Measurements from ENCODE around the gene GMDS. TPM values are rescaled to one million over a fixed set of nuclear protein-coding genes. Genes with fewer than 3 reads are reported as not detected.
"Not testable (repeated sequence)": the region's sequence is repeated elsewhere in the genome, so short reads cannot be mapped to it uniquely, and the experiment has no call there.

GMDS gene
- total RNA-seq, 5 donors from 2014 or later (not counting 1 experiment from before 2014, with no cell fraction given): 12.9 to 21.5 (median 14.6) TPM

- DNase-seq (no peak), ATAC-seq (replicated peaks in 1 of 4) (no peak)
- Histone ChIP-seq H3K9me3 (no peaks in the 10 kb centered on the region), H3K36me3 (ENCODE audit: control insufficient read depth in 2 of 2, extremely low read depth in 1 of 2, insufficient read depth in 1 of 2, low read length in 1 of 2) (no peaks in the 10 kb centered on the region), H3K27me3 (replicated peaks in 1 of 2; ENCODE audit: control insufficient read depth in 2 of 2, extremely low read depth in 1 of 2, insufficient read depth in 2 of 2, low read length in 1 of 2) (no peaks in the 10 kb centered on the region), H3K4me3 (ENCODE audit: control insufficient read depth in 1 of 2, extremely low read depth in 1 of 2, low read length in 1 of 2) (no peak overlapping the region), H3K27ac (ENCODE audit: low read length) (no peak overlapping the region), H3K4me1 (ENCODE audit: control insufficient read depth in 1 of 2, extremely low read depth in 1 of 2, insufficient read depth in 2 of 2, low read length in 2 of 2) (no peaks in the 10 kb centered on the region)
- Mint-ChIP-seq H3K27ac (no peak overlapping the region), H3K36me3 (peaks cover 15% of the 10 kb centered on the region), H3K4me1 (no peaks in the 10 kb centered on the region), H3K9me3 (no peaks in the 10 kb centered on the region), H3K27me3 (no peaks in the 10 kb centered on the region), H3K4me3 (no peak overlapping the region)
- POLR2A ChIA-PET: no interaction called here
- CTCF ChIA-PET: no interaction called here
- WGBS (ENCODE audit: insufficient coverage): 100% methylated on average over 1 of the region's 8 CpGs
Observed at GRCh38 chr6:1759870-1760269, 485.5 kb downstream of the GMDS start.

DNA sequence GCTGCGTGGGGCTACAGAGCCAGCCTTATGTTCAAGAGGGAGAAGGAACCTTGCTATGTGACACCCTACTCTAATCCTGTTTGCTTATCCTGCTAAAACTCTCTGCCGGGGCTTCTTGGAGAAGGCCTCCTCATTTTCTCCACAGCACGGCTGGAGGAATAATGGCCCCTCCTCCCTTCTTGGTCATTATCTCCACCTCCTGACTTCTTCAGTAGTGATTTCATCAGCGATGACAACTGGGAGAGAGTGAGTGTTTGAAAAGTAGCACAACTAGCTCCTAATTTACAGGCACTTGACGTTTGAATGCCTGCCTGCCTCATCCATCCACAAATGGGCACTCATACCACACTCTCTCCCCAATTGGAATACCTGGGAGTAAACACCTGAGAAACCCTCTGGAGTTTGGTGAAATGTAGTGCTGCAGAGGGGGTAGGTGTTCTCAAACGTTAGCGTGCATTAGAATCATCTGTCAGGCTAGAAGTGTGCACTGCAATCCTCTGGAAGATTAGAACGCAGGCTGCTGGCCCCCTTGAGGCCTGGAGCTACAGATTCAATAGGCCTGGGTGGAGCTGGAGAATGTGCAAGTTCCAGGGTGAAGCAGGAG, 487.2 kb downstream of the GMDS start:
- no peak overlapping the region for H3K27ac ChIP-seq (ENCODE audit: low read length)
- WGBS (ENCODE audit: insufficient coverage): 86% methylated on average over 3 of the region's 8 CpGs
- no peaks in the 10 kb centered on the region for H3K27me3 ChIP-seq (replicated peaks in 1 of 2; ENCODE audit: control insufficient read depth in 2 of 2, extremely low read depth in 1 of 2, insufficient read depth in 2 of 2, low read length in 1 of 2)
- H3K4me3 Mint-ChIP-seq: no peak overlapping the region
- H3K27ac Mint-ChIP-seq: no peak overlapping the region
- peaks cover 23% of the 10 kb centered on the region for H3K36me3 Mint-ChIP-seq
- H3K36me3 ChIP-seq (ENCODE audit: control insufficient read depth in 2 of 2, extremely low read depth in 1 of 2, insufficient read depth in 1 of 2, low read length in 1 of 2): no peaks in the 10 kb centered on the region
- no peaks in the 10 kb centered on the region for H3K27me3 Mint-ChIP-seq
- H3K4me1 ChIP-seq (ENCODE audit: control insufficient read depth in 1 of 2, extremely low read depth in 1 of 2, insufficient read depth in 2 of 2, low read length in 2 of 2): no peaks in the 10 kb centered on the region
- CTCF ChIA-PET: no interaction called here
- H3K9me3 ChIP-seq: no peaks in the 10 kb centered on the region
- H3K9me3 Mint-ChIP-seq: peaks cover 4 to 8% (median 7%) of the 10 kb centered on the region in 3 donors
- no peak for DNase-seq
- H3K4me1 Mint-ChIP-seq: no peaks in the 10 kb centered on the region
- POLR2A ChIA-PET: no interaction called here
- ATAC-seq (replicated peaks in 1 of 4): no peak
- H3K4me3 ChIP-seq (ENCODE audit: control insufficient read depth in 1 of 2, extremely low read depth in 1 of 2, low read length in 1 of 2): no peak overlapping the region

DNA sequence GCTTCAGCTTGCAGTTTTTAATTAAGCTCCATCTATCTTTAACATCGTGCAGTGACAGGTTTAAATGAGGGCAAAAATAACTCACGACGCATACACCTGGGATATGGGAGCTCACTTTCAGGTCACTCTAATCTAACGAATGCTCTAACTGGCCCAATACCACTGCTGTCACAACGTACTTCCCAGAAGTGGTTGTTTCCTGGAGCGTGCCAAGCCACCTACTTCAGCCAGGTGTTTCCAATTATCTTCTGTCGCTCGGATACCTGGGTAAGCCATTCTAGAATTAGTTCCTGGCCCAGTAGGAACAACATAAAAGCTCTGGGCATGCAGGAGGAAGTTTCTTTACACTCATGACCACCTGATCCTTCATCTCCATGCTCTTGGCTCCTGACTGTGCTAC, 488.3 kb downstream of the GMDS start:
- DNase-seq: no peak
- WGBS (ENCODE audit: insufficient coverage): 92% methylated on average over 5 of the region's 8 CpGs
- Histone ChIP-seq H3K27me3 (replicated peaks in 1 of 2; ENCODE audit: control insufficient read depth in 2 of 2, extremely low read depth in 1 of 2, insufficient read depth in 2 of 2, low read length in 1 of 2) (no peaks in the 10 kb centered on the region), H3K4me3 (ENCODE audit: control insufficient read depth in 1 of 2, extremely low read depth in 1 of 2, low read length in 1 of 2) (no peak overlapping the region), H3K9me3 (no peaks in the 10 kb centered on the region), H3K4me1 (ENCODE audit: control insufficient read depth in 1 of 2, extremely low read depth in 1 of 2, insufficient read depth in 2 of 2, low read length in 2 of 2) (no peaks in the 10 kb centered on the region), H3K27ac (ENCODE audit: low read length) (no peak overlapping the region), H3K36me3 (ENCODE audit: control insufficient read depth in 2 of 2, extremely low read depth in 1 of 2, insufficient read depth in 1 of 2, low read length in 1 of 2) (no peaks in the 10 kb centered on the region)
- POLR2A ChIA-PET: no interaction called here
- Mint-ChIP-seq H3K4me3 (no peak overlapping the region), H3K4me1 (no peaks in the 10 kb centered on the region), H3K9me3 (peaks cover 7 to 16% (median 15%) of the 10 kb centered on the region in 3 donors), H3K27ac (no peak overlapping the region), H3K36me3 (peaks cover 28% of the 10 kb centered on the region), H3K27me3 (no peaks in the 10 kb centered on the region)
- CTCF ChIA-PET: no interaction called here
- ATAC-seq (replicated peaks in 1 of 4): no peak

DNA sequence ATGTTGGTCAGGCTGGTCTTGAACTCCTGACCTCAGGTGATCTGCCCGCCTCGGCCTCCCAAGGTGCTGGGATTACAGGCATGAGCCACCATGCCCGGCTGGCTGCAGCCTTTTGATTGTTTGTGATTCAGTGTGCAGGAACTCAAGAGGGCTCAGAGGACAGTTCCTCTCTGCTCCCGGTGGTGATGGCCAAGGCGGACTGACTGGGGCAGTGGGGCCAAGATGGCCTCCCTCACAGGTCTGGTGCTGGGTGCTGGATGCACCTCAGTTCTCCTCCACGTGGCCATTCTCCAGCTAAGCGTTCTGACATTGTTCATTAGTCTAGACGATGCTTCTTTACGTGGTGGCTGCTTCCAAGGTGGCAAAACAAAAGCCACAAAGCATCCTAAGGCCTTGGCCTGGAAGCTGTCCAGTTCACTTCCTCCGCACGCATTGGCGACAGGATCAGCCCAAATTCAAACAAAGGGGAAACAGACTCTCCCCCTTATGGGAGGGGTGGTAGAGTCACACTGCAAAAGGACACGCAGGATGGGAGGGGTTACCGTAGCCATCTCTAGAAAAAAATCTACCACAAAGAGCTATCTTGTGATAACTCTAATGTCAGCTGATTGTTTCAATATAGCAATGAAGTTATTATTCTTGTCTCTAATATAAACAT, 488.8 kb downstream of the GMDS start:
- ChIA-PET POLR2A (no interaction called here), CTCF (no interaction called here)
- WGBS (ENCODE audit: insufficient coverage): 89% methylated on average over 9 of the region's 14 CpGs

DNA sequence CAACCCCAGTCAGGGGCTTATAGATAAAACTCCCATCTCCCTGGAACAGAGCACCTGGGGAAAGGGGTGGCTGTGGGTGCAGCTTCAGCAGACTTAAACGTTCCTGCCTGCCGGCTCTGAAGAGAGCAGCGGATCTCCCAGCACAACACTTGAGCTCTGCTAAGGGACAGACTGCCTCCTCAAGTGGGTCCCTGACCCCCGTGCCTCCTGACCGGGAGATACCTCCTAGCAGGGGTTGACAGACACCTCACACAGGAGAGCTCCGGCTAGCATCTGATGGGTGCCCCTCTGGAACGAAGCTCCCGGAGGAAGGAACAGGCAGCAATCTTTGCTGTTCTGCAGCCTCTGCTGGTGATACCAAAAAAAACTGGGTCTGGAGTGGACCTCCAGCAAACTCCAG, 494.3 kb downstream of the GMDS start:
- H3K4me1 ChIP-seq (ENCODE audit: control insufficient read depth in 1 of 2, extremely low read depth in 1 of 2, insufficient read depth in 2 of 2, low read length in 2 of 2); H3K4me3 Mint-ChIP-seq; H3K27ac Mint-ChIP-seq; H3K36me3 ChIP-seq (ENCODE audit: control insufficient read depth in 2 of 2, extremely low read depth in 1 of 2, insufficient read depth in 1 of 2, low read length in 1 of 2); H3K4me1 Mint-ChIP-seq; H3K27me3 ChIP-seq (replicated peaks in 1 of 2; ENCODE audit: control insufficient read depth in 2 of 2, extremely low read depth in 1 of 2, insufficient read depth in 2 of 2, low read length in 1 of 2); CTCF ChIA-PET; H3K9me3 ChIP-seq; POLR2A ChIA-PET; ATAC-seq (replicated peaks in 1 of 4); DNase-seq; H3K27ac ChIP-seq (ENCODE audit: low read length); H3K27me3 Mint-ChIP-seq: not testable (repeated sequence)
- H3K9me3 Mint-ChIP-seq: peaks cover 7 to 22% (median 15%) of the 10 kb centered on the region in 3 donors
- H3K36me3 Mint-ChIP-seq: peaks cover 22% of the 10 kb centered on the region
- WGBS (ENCODE audit: insufficient coverage): 99% methylated on average over 7 of the region's 8 CpGs
- H3K4me3 ChIP-seq (ENCODE audit: control insufficient read depth in 1 of 2, extremely low read depth in 1 of 2, low read length in 1 of 2): peak overlapping the region in 1 of 2 donors; percentile 15

More for the DNA sequence above, 488.8 kb downstream of the GMDS start:
- H3K4me1 Mint-ChIP-seq: no peaks in the 10 kb centered on the region
- H3K4me1 ChIP-seq (ENCODE audit: control insufficient read depth in 1 of 2, extremely low read depth in 1 of 2, insufficient read depth in 2 of 2, low read length in 2 of 2): no peaks in the 10 kb centered on the region
- H3K36me3 Mint-ChIP-seq: peaks cover 33% of the 10 kb centered on the region
- no peak overlapping the region for H3K27ac Mint-ChIP-seq
- no peaks in the 10 kb centered on the region for H3K9me3 ChIP-seq
- H3K36me3 ChIP-seq (ENCODE audit: control insufficient read depth in 2 of 2, extremely low read depth in 1 of 2, insufficient read depth in 1 of 2, low read length in 1 of 2): no peaks in the 10 kb centered on the region
- H3K27ac ChIP-seq (ENCODE audit: low read length): no peak overlapping the region
- H3K4me3 Mint-ChIP-seq: no peak overlapping the region
- no peaks in the 10 kb centered on the region for H3K27me3 ChIP-seq (replicated peaks in 1 of 2; ENCODE audit: control insufficient read depth in 2 of 2, extremely low read depth in 1 of 2, insufficient read depth in 2 of 2, low read length in 1 of 2)
- ATAC-seq (replicated peaks in 1 of 4) (no peak), DNase-seq (no peak)
- no peaks in the 10 kb centered on the region for H3K27me3 Mint-ChIP-seq
- H3K9me3 Mint-ChIP-seq: peaks cover 7 to 21% (median 15%) of the 10 kb centered on the region in 3 donors
- no peak overlapping the region for H3K4me3 ChIP-seq (ENCODE audit: control insufficient read depth in 1 of 2, extremely low read depth in 1 of 2, low read length in 1 of 2)

GRCh38 chr6:1749041-1749440, 496.4 kb downstream of the GMDS start:
- no peaks in the 10 kb centered on the region for H3K27me3 Mint-ChIP-seq
- WGBS (ENCODE audit: insufficient coverage): no CpG with 5 or more reads among the region's 6 CpGs
- Histone ChIP-seq H3K36me3 (ENCODE audit: control insufficient read depth in 2 of 2, extremely low read depth in 1 of 2, insufficient read depth in 1 of 2, low read length in 1 of 2) (no peaks in the 10 kb centered on the region), H3K4me1 (ENCODE audit: control insufficient read depth in 1 of 2, extremely low read depth in 1 of 2, insufficient read depth in 2 of 2, low read length in 2 of 2) (no peaks in the 10 kb centered on the region), H3K27me3 (replicated peaks in 1 of 2; ENCODE audit: control insufficient read depth in 2 of 2, extremely low read depth in 1 of 2, insufficient read depth in 2 of 2, low read length in 1 of 2) (no peaks in the 10 kb centered on the region), H3K9me3 (no peaks in the 10 kb centered on the region), H3K4me3 (ENCODE audit: control insufficient read depth in 1 of 2, extremely low read depth in 1 of 2, low read length in 1 of 2) (no peak overlapping the region), H3K27ac (ENCODE audit: low read length) (no peak overlapping the region)
- no peak overlapping the region for H3K27ac Mint-ChIP-seq
- H3K4me3 Mint-ChIP-seq: no peak overlapping the region
- ChIA-PET POLR2A (no interaction called here), CTCF (no interaction called here)
- peaks cover 0 to 6% (median 0%) of the 10 kb centered on the region in 3 donors for H3K4me1 Mint-ChIP-seq
- H3K9me3 Mint-ChIP-seq: peaks cover 7 to 22% (median 15%) of the 10 kb centered on the region in 3 donors
- ATAC-seq (replicated peaks in 1 of 4) (no peak), DNase-seq (no peak)
- H3K36me3 Mint-ChIP-seq: peaks cover 22% of the 10 kb centered on the region

Measured in T-cell (primary cell).